GM12878 (cell line): ENCODE measurements around the gene PPP3CA. TPM values are rescaled to one million over a fixed set of nuclear protein-coding genes. Genes with fewer than 3 reads are reported as not detected.

Experiments used
- ASH2L ChIP-seq: fragments of 300-600, 200-600 bp; sonication (generic); IDR thresholded peaks from 2 replicates; pipeline ENCODE4 v1.6.1; 2017; ENCODE audit warnings: low read depth, mild to moderate bottlenecking, borderline replicate concordance
- BCL11A ChIP-seq: IDR thresholded peaks from 2 replicates; pipeline ENCODE4 v1.6.1; 2011; ENCODE audit warnings: low read depth, low read length
- BHLHE40 ChIP-seq, 2 experiments: fragments of 450-650 bp in 1 of 2; IDR thresholded peaks; 2 replicates each; pipeline ENCODE4 v1.6.1; 2011 to 2017; ENCODE audit warnings: low read depth in 2 of 2, borderline replicate concordance in 1 of 2, improper control_type of control experiment in 1 of 2, low read length in 1 of 2, mild to moderate bottlenecking in 1 of 2
- E2F8 ChIP-seq: fragments of 450-650 bp; IDR thresholded peaks from 2 replicates; pipeline ENCODE4 v1.6.1; 2018; ENCODE audit warnings: mild to moderate bottlenecking, low read depth, moderate library complexity; ENCODE audit not compliant: partially characterized antibody
- EGR1 ChIP-seq, 2 experiments: IDR thresholded peaks; 1 replicate in 1 of 2; 2 replicates in 1 of 2; pipeline ENCODE4 v1.6.1; 2011 to 2012; ENCODE audit warnings: low read depth in 2 of 2, low read length in 2 of 2, borderline replicate concordance in 1 of 2, mild to moderate bottlenecking in 1 of 2, moderate library complexity in 1 of 2
- IKZF1 ChIP-seq: fragments of 450-650 bp; conservative IDR thresholded peaks from 2 replicates; pipeline ENCODE4 v1.6.1; 2017; ENCODE audit warnings: antibody characterized with exemption, mild to moderate bottlenecking
- JUND ChIP-seq: IDR thresholded peaks from 2 replicates; pipeline ENCODE4 v1.6.1; 2012; ENCODE audit warnings: low read depth, mild to moderate bottlenecking, low read length, improper control_type of control experiment, moderate library complexity
- KDM1A ChIP-seq: fragments of 200-600 bp; sonication (generic); IDR thresholded peaks from 2 replicates; pipeline ENCODE4 v1.6.1; 2016; ENCODE audit warnings: borderline replicate concordance
- MYB ChIP-seq: fragments of 150-350 bp; IDR thresholded peaks from 2 replicates; pipeline ENCODE4 v1.6.1; 2014; ENCODE audit warnings: mild to moderate bottlenecking, low read depth, low read length, borderline replicate concordance
- POLR2AphosphoS5 ChIP-seq: IDR thresholded peaks from 2 replicates; pipeline ENCODE4 v1.6.1; 2011; ENCODE audit warnings: mild to moderate bottlenecking, low read length, inconsistent platforms
- SRF ChIP-seq, 2 experiments: IDR thresholded peaks; 2 replicates each; pipeline ENCODE4 v1.6.1; 2011; ENCODE audit warnings: low read depth in 2 of 2, low read length in 2 of 2, mild to moderate bottlenecking in 1 of 2, moderate library complexity in 1 of 2
- SUPT20H ChIP-seq: IDR thresholded peaks from 2 replicates; pipeline ENCODE4 v1.6.1; 2011; ENCODE audit warnings: low read depth, mild to moderate bottlenecking, low read length, moderate library complexity, borderline replicate concordance; ENCODE audit not compliant: control insufficient read depth
- TAF1 ChIP-seq: IDR thresholded peaks from 2 replicates; pipeline ENCODE4 v1.6.1; 2011; ENCODE audit warnings: mild to moderate bottlenecking, low read depth, low read length, borderline replicate concordance
- TCF12 ChIP-seq: IDR thresholded peaks from 2 replicates; pipeline ENCODE4 v1.6.1; 2011; ENCODE audit warnings: low read depth, mild to moderate bottlenecking, low read length
- ZBTB33 ChIP-seq: fragments of 450-650 bp; IDR thresholded peaks from 2 replicates; pipeline ENCODE4 v1.6.1; 2017; ENCODE audit warnings: mild to moderate bottlenecking
- ZZZ3 ChIP-seq: IDR thresholded peaks from 2 replicates; pipeline ENCODE4 v1.6.1; 2011; ENCODE audit warnings: low read depth; ENCODE audit not compliant: control insufficient read depth, insufficient read length
- polyA plus RNA-seq, 11 experiments: library from polyadenylated mRNA; depleted of rRNA in 4 of 11; unstranded in 6 of 11; stranded (reverse) in 5 of 11; fragments of >200 nt; fragmentation: Nextera tagmentation in 4 of 11; fragmentation: Illumina TruSeq in 1 of 11; extraction: Ambion mirVana in 4 of 11; extraction: Trizol in 1 of 11; gene quantifications; 1 replicate in 1 of 11; 2 replicates in 10 of 11; pipeline versions ENCODE4 v1.2.1 to v1.2.3, GENCODE V29; 2011 to 2016; ENCODE audit warnings: inconsistent platforms in 2 of 11, missing spikeins in 2 of 11, low read depth in 1 of 11
- total RNA-seq, 4 experiments: library from RNA; depleted of rRNA in 3 of 4; stranded (reverse); fragments of >200 nt in 3 of 4; fragmentation: Illumina TruSeq in 1 of 4; extraction: Trizol in 1 of 4; gene quantifications; 2 replicates each; pipeline versions ENCODE4 v1.2.1 to v1.2.3, GENCODE V29; 2013 to 2021
- TF ChIP-seq, protein P1 (sequence below): fragments of 450-650 bp; IDR thresholded peaks from 2 replicates; pipeline ENCODE4 v1.6.1; 2016; ENCODE audit warnings: mild to moderate bottlenecking, moderate library complexity, borderline replicate concordance
- TF ChIP-seq, protein P2 (sequence below): fragments of 150-350 bp; IDR thresholded peaks from 2 replicates; pipeline ENCODE4 v1.6.1; 2014; ENCODE audit warnings: mild to moderate bottlenecking, low read depth, low read length
- TF ChIP-seq, protein P3 (sequence below): IDR thresholded peaks from 2 replicates; pipeline ENCODE4 v1.6.1; 2011; ENCODE audit warnings: low read depth, low read length, improper control_type of control experiment, borderline replicate concordance

PPP3CA gene
- total and polyA plus RNA-seq, 10 of the 15 experiments (the other 5 are each of a cell fraction or from before 2014, with no cell fraction given), result 0.33 to 9.0 (median 1.0) TPM

DNA sequence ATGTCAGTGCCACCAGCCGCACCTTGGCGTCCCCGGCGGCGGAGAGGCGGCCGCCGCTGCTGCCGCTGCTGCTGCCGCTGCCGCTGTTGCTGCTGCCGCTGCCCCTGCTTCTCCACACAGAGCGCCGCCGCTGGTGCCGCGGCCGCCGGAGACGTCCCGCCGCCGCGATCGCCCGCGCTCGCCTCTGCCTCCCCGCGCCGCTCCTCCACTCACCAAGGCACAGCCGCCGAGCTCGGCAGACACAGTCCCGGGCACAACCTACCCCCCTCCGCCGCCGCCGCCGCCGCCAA is at the start of gene PPP3CA (continued):
- TF ChIP-seq, protein P1, sequence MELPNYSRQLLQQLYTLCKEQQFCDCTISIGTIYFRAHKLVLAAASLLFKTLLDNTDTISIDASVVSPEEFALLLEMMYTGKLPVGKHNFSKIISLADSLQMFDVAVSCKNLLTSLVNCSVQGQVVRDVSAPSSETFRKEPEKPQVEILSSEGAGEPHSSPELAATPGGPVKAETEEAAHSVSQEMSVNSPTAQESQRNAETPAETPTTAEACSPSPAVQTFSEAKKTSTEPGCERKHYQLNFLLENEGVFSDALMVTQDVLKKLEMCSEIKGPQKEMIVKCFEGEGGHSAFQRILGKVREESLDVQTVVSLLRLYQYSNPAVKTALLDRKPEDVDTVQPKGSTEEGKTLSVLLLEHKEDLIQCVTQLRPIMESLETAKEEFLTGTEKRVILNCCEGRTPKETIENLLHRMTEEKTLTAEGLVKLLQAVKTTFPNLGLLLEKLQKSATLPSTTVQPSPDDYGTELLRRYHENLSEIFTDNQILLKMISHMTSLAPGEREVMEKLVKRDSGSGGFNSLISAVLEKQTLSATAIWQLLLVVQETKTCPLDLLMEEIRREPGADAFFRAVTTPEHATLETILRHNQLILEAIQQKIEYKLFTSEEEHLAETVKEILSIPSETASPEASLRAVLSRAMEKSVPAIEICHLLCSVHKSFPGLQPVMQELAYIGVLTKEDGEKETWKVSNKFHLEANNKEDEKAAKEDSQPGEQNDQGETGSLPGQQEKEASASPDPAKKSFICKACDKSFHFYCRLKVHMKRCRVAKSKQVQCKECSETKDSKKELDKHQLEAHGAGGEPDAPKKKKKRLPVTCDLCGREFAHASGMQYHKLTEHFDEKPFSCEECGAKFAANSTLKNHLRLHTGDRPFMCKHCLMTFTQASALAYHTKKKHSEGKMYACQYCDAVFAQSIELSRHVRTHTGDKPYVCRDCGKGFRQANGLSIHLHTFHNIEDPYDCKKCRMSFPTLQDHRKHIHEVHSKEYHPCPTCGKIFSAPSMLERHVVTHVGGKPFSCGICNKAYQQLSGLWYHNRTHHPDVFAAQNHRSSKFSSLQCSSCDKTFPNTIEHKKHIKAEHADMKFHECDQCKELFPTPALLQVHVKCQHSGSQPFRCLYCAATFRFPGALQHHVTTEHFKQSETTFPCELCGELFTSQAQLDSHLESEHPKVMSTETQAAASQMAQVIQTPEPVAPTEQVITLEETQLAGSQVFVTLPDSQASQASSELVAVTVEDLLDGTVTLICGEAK, result no peak
- TF ChIP-seq JUND (no peak), SRF (IDR thresholded peaks at IDR 0.05; ENCODE audit: low read depth in 2 of 2, low read length in 2 of 2) (no peak), TCF12 (no peak), EGR1 (IDR thresholded peaks at IDR 0.05; ENCODE audit: borderline replicate concordance in 1 of 2, low read depth in 2 of 2, low read length in 2 of 2) (no peak), MYB (no peak), ZBTB33 (no peak), E2F8 (no peak), POLR2AphosphoS5 (peak; percentile 3; the same call in 1 of the 2 replicates), BHLHE40 (IDR thresholded peaks at IDR 0.05; ENCODE audit: borderline replicate concordance in 1 of 2, low read depth in 2 of 2, low read length in 1 of 2) (peak in 1 of 2 experiments; percentile 42; a peak in 2 of 4 replicates), IKZF1 (no peak; the same call in 1 of the 2 replicates), ASH2L (no peak; the same call in 1 of the 2 replicates), BCL11A (no peak), ZZZ3 (no peak), TAF1 (no peak), KDM1A (no peak), SUPT20H (no peak)
- TF ChIP-seq, protein P2, sequence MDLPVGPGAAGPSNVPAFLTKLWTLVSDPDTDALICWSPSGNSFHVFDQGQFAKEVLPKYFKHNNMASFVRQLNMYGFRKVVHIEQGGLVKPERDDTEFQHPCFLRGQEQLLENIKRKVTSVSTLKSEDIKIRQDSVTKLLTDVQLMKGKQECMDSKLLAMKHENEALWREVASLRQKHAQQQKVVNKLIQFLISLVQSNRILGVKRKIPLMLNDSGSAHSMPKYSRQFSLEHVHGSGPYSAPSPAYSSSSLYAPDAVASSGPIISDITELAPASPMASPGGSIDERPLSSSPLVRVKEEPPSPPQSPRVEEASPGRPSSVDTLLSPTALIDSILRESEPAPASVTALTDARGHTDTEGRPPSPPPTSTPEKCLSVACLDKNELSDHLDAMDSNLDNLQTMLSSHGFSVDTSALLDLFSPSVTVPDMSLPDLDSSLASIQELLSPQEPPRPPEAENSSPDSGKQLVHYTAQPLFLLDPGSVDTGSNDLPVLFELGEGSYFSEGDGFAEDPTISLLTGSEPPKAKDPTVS, result no peak
- TF ChIP-seq, protein P3, sequence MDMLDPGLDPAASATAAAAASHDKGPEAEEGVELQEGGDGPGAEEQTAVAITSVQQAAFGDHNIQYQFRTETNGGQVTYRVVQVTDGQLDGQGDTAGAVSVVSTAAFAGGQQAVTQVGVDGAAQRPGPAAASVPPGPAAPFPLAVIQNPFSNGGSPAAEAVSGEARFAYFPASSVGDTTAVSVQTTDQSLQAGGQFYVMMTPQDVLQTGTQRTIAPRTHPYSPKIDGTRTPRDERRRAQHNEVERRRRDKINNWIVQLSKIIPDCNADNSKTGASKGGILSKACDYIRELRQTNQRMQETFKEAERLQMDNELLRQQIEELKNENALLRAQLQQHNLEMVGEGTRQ, result no peak
